HepG2 (cell line): Measurements from ENCODE around the gene HACD1. TPM values are rescaled to one million over a fixed set of nuclear protein-coding genes. Genes with fewer than 3 reads are reported as not detected.
A peak's percentile ranks its signal among the peaks of the same experiment; 100 is the strongest.

ENCODE experiments used
- AGO1 ChIP-seq: fragments of 200-400 bp; formaldehyde crosslinking; IDR thresholded peaks from 2 replicates; pipeline ENCODE4 v1.6.1; 2017; ENCODE audit warnings: mild to moderate bottlenecking, low read depth, low read length, moderate library complexity; ENCODE audit not compliant: poor library complexity, severe bottlenecking
- ATM ChIP-seq: fragments of 450-650 bp; IDR thresholded peaks from 2 replicates; pipeline ENCODE4 v1.7.1; 2017; ENCODE audit warnings: mild to moderate bottlenecking, borderline replicate concordance
- CHD4 ChIP-seq: fragments of 200-600 bp; sonication (generic); IDR thresholded peaks from 2 replicates; pipeline ENCODE4 v1.7.0; 2017; ENCODE audit warnings: mild to moderate bottlenecking, low read length, borderline replicate concordance
- ELF3 ChIP-seq: IDR thresholded peaks from 2 replicates; pipeline ENCODE4 v1.6.1; 2016; ENCODE audit warnings: missing genetic modification reagents, missing compliant biosample characterization
- ETV5 ChIP-seq: IDR thresholded peaks from 2 replicates; pipeline ENCODE4 v1.6.1; 2018; ENCODE audit warnings: missing biosample characterization, missing genetic modification reagents, inconsistent platforms, borderline replicate concordance
- FOSL2 ChIP-seq: sonication (generic); formaldehyde crosslinking; IDR thresholded peaks from 2 replicates; pipeline ENCODE4 v1.4.0; 2020; ENCODE audit warnings: missing genetic modification reagents
- FOXA1 ChIP-seq, 2 experiments: fragments of 450-650 bp in 1 of 2; sonication (generic) in 1 of 2; formaldehyde crosslinking in 1 of 2; IDR thresholded peaks; 2 replicates each; pipeline versions ENCODE4 v1.4.0 to v1.6.1; 2016 to 2020; ENCODE audit warnings: missing genetic modification reagents in 1 of 2
- IKZF4 ChIP-seq: sonication (generic); formaldehyde crosslinking; IDR thresholded peaks from 2 replicates; pipeline ENCODE4 v1.5.1; 2020; ENCODE audit warnings: borderline replicate concordance, mild to moderate bottlenecking, low read depth, missing genetic modification reagents; ENCODE audit errors: not compliant biosample characterization
- KAT2B ChIP-seq: fragments of 150-350 bp; IDR thresholded peaks from 2 replicates; pipeline ENCODE4 v1.6.1; 2014; ENCODE audit warnings: low read depth, low read length, borderline replicate concordance
- MBD4 ChIP-seq: IDR thresholded peaks from 2 replicates; pipeline ENCODE4 v1.6.1; 2012; ENCODE audit warnings: low read length, inconsistent platforms, borderline replicate concordance
- MED8 ChIP-seq: sonication (generic); formaldehyde crosslinking; IDR thresholded peaks from 2 replicates; pipeline ENCODE4 v1.8.1; 2023; ENCODE audit warnings: mild to moderate bottlenecking, missing genetic modification reagents; ENCODE audit not compliant: insufficient replicate concordance
- NBN ChIP-seq: fragments of 450-650 bp; conservative IDR thresholded peaks from 2 replicates; pipeline ENCODE4 v1.6.1; 2017
- NR2F2 ChIP-seq: IDR thresholded peaks from 2 replicates; pipeline ENCODE4 v1.6.1; 2012; ENCODE audit warnings: low read depth, inconsistent platforms, borderline replicate concordance
- PPARG ChIP-seq: conservative IDR thresholded peaks from 2 replicates; pipeline ENCODE4 v1.6.1; 2016; ENCODE audit warnings: missing biosample characterization, missing genetic modification reagents
- PRMT3 ChIP-seq: sonication (generic); formaldehyde crosslinking; IDR thresholded peaks from 2 replicates; pipeline ENCODE4 v1.8.1; 2022; ENCODE audit warnings: low read depth, mild to moderate bottlenecking, moderate library complexity, missing genetic modification reagents, borderline replicate concordance
- SAP130 ChIP-seq: IDR thresholded peaks from 2 replicates; pipeline ENCODE4 v1.6.1; 2016; ENCODE audit warnings: low read depth
- SP140L ChIP-seq: sonication (generic); formaldehyde crosslinking; IDR thresholded peaks from 2 replicates; pipeline ENCODE4 v1.4.0; 2020; ENCODE audit warnings: missing genetic modification reagents, borderline replicate concordance
- ZBTB34 ChIP-seq: sonication (generic); formaldehyde crosslinking; IDR thresholded peaks from 2 replicates; pipeline ENCODE4 v1.8.0; 2022; ENCODE audit warnings: mild to moderate bottlenecking, missing genetic modification reagents
- ZFP82 ChIP-seq: sonication (generic); formaldehyde crosslinking; IDR thresholded peaks from 2 replicates; pipeline ENCODE4 v1.5.1; 2020; ENCODE audit warnings: mild to moderate bottlenecking, missing genetic modification reagents, borderline replicate concordance
- ZNF335 ChIP-seq: sonication (generic); formaldehyde crosslinking; IDR thresholded peaks from 2 replicates; pipeline ENCODE4 v1.4.0; 2020; ENCODE audit warnings: missing genetic modification reagents
- ZNF337 ChIP-seq: sonication (generic); formaldehyde crosslinking; IDR thresholded peaks from 2 replicates; pipeline ENCODE4 v1.5.1; 2020; ENCODE audit warnings: missing genetic modification reagents, low read depth, mild to moderate bottlenecking, borderline replicate concordance
- ZNF644 ChIP-seq: IDR thresholded peaks from 2 replicates; pipeline ENCODE4 v1.6.1; 2016; ENCODE audit warnings: low read depth
- ZNF720 ChIP-seq: sonication (generic); formaldehyde crosslinking; IDR thresholded peaks from 2 replicates; pipeline ENCODE4 v1.4.0; 2020; ENCODE audit warnings: missing genetic modification reagents
- polyA plus RNA-seq, 8 experiments: library from polyadenylated mRNA; depleted of rRNA in 3 of 8; stranded (reverse) in 7 of 8; unstranded in 1 of 8; fragments of >200 nt; fragmentation: Illumina TruSeq in 4 of 8; extraction: Trizol in 4 of 8; gene quantifications; 2 replicates each; pipeline versions ENCODE4 v1.2.1 to v1.2.3, GENCODE V29; 2011 to 2016; ENCODE audit warnings: low read depth in 4 of 8, missing spikeins in 1 of 8, mixed read lengths in 1 of 8; ENCODE audit not compliant: insufficient read depth in 1 of 8
- total RNA-seq, 5 experiments: library from RNA; depleted of rRNA; stranded (reverse); fragments of >200 nt; fragmentation: Illumina TruSeq; extraction: Trizol; gene quantifications; 2 replicates each; pipeline ENCODE4 v1.2.3, GENCODE V29; 2016; ENCODE audit warnings: low read depth in 1 of 5
- TF ChIP-seq, protein P1 (sequence below): sonication (generic); formaldehyde crosslinking; IDR thresholded peaks from 2 replicates; pipeline ENCODE4 v1.4.0; 2020; ENCODE audit warnings: missing genetic modification reagents
- TF ChIP-seq, protein P2 (sequence below): sonication (generic); formaldehyde crosslinking; IDR thresholded peaks from 2 replicates; pipeline ENCODE4 v1.4.0; 2020; ENCODE audit warnings: missing genetic modification reagents
- TF ChIP-seq, protein P3 (sequence below): sonication (generic); formaldehyde crosslinking; IDR thresholded peaks from 2 replicates; pipeline ENCODE4 v1.8.0; 2022; ENCODE audit warnings: mild to moderate bottlenecking, missing genetic modification reagents, borderline replicate concordance

The HACD1 gene
- total and polyA plus RNA-seq, 2 of the 13 experiments (the other 11 are each of a cell fraction or from before 2014, with no cell fraction given), result 43.4 to 47.6 TPM

- peak; percentile 40; the same call in 1 of the 2 replicates for TF ChIP-seq SAP130
- TF ChIP-seq ZBTB34 (CRISPR knock-in tag), result no peak
- TF ChIP-seq IKZF4, result no peak
- TF ChIP-seq PRMT3 (CRISPR knock-in tag), result no peak
- peak; percentile 64 for TF ChIP-seq FOSL2 (CRISPR knock-in tag)
- TF ChIP-seq AGO1, result no peak
- no peak for TF ChIP-seq CHD4
- TF ChIP-seq ZFP82 (CRISPR knock-in tag), result no peak
- TF ChIP-seq ETV5 (CRISPR knock-in tag), result no peak
- no peak for TF ChIP-seq SP140L (CRISPR knock-in tag)
- no peak for TF ChIP-seq ZNF720 (CRISPR knock-in tag)
- TF ChIP-seq MED8 (CRISPR knock-in tag), result no peak
- peak; percentile 84 for TF ChIP-seq PPARG (CRISPR knock-in tag)
- peak; percentile 66; the same call in 1 of the 2 replicates for TF ChIP-seq ELF3 (CRISPR knock-in tag)
- TF ChIP-seq NBN, result no peak
- no peak for TF ChIP-seq ZNF337 (CRISPR knock-in tag)
- no peak for TF ChIP-seq FOXA1 (IDR thresholded peaks at IDR 0.05)
- 0 out of 2 replicates have a peak, but pooled peaks have one; percentile 16 for TF ChIP-seq FOXA1 (CRISPR knock-in tag; IDR thresholded peaks at IDR 0.05)
- TF ChIP-seq, protein P1, sequence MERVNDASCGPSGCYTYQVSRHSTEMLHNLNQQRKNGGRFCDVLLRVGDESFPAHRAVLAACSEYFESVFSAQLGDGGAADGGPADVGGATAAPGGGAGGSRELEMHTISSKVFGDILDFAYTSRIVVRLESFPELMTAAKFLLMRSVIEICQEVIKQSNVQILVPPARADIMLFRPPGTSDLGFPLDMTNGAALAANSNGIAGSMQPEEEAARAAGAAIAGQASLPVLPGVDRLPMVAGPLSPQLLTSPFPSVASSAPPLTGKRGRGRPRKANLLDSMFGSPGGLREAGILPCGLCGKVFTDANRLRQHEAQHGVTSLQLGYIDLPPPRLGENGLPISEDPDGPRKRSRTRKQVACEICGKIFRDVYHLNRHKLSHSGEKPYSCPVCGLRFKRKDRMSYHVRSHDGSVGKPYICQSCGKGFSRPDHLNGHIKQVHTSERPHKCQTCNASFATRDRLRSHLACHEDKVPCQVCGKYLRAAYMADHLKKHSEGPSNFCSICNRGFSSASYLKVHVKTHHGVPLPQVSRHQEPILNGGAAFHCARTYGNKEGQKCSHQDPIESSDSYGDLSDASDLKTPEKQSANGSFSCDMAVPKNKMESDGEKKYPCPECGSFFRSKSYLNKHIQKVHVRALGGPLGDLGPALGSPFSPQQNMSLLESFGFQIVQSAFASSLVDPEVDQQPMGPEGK, result 0 out of 2 replicates have a peak, but pooled peaks have one; percentile 11
- TF ChIP-seq ATM, result no peak
- peak; percentile 32; the same call in 1 of the 2 replicates for TF ChIP-seq ZNF335
- TF ChIP-seq MBD4, result no peak
- TF ChIP-seq, protein P2, sequence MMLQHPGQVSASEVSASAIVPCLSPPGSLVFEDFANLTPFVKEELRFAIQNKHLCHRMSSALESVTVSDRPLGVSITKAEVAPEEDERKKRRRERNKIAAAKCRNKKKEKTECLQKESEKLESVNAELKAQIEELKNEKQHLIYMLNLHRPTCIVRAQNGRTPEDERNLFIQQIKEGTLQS, result peak; percentile 52; the same call in 1 of the 2 replicates
- TF ChIP-seq KAT2B, result no peak
- TF ChIP-seq NR2F2, result no peak
- peak; percentile 17; the same call in 1 of the 2 replicates for TF ChIP-seq ZNF644 (CRISPR knock-in tag)
- TF ChIP-seq, protein P3, sequence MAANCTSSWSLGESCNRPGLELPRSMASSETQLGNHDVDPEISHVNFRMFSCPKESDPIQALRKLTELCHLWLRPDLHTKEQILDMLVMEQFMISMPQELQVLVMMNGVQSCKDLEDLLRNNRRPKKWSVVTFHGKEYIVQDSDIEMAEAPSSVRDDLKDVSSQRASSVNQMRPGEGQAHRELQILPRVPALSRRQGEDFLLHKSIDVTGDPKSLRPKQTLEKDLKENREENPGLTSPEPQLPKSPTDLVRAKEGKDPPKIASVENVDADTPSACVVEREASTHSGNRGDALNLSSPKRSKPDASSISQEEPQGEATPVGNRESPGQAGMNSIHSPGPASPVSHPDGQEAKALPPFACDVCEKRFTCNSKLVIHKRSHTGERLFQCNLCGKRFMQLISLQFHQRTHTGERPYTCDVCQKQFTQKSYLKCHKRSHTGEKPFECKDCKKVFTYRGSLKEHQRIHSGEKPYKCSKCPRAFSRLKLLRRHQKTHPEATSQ, result no peak
Observed at GRCh38 chr10:17655567-17656146, 38.5 kb upstream of the HACD1 start (continued).
